Upper lobe of left lung (tissue), 4 donors: Measurements from ENCODE around the gene ELFN2.

ENCODE experiments used
- EP300 ChIP-seq, 4 donors: sonication (generic); formaldehyde crosslinking; IDR thresholded peaks; one replicate each; pipeline ENCODE4 v1.5.1; 2017; ENCODE audit warnings: antibody characterized with exemption in 4 of 4, control low read depth in 2 of 4
- POLR2AphosphoS5 ChIP-seq, 2 donors: sonication (generic); formaldehyde crosslinking; IDR thresholded peaks; one replicate each; pipeline ENCODE4 v1.5.1; 2017; ENCODE audit warnings: antibody characterized with exemption in 2 of 2
- TF ChIP-seq, protein P1 (sequence below), 6 experiments: fragments of 450-650 bp in 4 of 6; fragments of 200-600 bp in 2 of 6; sonication (generic) in 2 of 6; IDR thresholded peaks; one replicate each; pipeline ENCODE4 v1.5.1; 2016 to 2019; ENCODE audit warnings: antibody characterized with exemption in 6 of 6

DNA sequence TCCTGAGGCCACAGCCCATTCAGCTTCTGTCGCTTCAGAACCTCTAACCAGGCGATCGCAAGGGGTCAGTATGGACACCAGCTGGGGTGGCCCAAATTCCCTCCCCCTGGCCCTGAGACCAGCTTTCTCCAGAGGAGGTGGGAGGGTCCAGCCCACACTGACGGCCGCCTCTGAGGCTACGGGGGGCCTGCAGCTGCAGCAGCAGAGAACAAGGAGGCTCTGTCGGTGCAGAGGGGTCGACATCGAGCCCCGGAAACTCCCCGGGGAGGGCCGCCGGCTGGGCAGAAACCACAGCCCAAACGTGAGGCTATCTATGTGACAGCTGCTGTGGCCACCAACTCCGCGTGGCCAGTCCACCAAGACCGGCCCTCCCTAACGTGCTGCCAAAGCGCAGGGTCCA lies 40.8 kb downstream of the ELFN2 start:
- TF ChIP-seq, protein P1, sequence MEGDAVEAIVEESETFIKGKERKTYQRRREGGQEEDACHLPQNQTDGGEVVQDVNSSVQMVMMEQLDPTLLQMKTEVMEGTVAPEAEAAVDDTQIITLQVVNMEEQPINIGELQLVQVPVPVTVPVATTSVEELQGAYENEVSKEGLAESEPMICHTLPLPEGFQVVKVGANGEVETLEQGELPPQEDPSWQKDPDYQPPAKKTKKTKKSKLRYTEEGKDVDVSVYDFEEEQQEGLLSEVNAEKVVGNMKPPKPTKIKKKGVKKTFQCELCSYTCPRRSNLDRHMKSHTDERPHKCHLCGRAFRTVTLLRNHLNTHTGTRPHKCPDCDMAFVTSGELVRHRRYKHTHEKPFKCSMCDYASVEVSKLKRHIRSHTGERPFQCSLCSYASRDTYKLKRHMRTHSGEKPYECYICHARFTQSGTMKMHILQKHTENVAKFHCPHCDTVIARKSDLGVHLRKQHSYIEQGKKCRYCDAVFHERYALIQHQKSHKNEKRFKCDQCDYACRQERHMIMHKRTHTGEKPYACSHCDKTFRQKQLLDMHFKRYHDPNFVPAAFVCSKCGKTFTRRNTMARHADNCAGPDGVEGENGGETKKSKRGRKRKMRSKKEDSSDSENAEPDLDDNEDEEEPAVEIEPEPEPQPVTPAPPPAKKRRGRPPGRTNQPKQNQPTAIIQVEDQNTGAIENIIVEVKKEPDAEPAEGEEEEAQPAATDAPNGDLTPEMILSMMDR (IDR thresholded peaks at IDR 0.05), result no peak
- TF ChIP-seq EP300 (IDR thresholded peaks at IDR 0.05), result no peak
- TF ChIP-seq POLR2AphosphoS5 (IDR thresholded peaks at IDR 0.05), result no peak
